ENCODE data around the gene KDM4B. TPM values are rescaled to one million over a fixed set of nuclear protein-coding genes. Genes with fewer than 3 reads are reported as not detected.

KDM4B gene
- total and polyA plus RNA-seq, 2 of the 8 experiments (the other 6 are each of a cell fraction or from before 2014, with no cell fraction given): 12.0 to 31.9 TPM

- CTCF ChIA-PET (ENCODE audit: partially characterized antibody): interaction anchor here (0.8 to 1.4 kb wide), 3 partner anchors 15 to 142 kb away, joined by 4 to 5 read pairs (median 5); no protein-coding TSS in a partner anchor
- Histone ChIP-seq H3K4me1 (replicated peaks in 1 of 4; ENCODE audit: control insufficient read depth in 3 of 4, insufficient read depth in 4 of 4, low read length in 3 of 4) (no peaks in the 10 kb centered on the region), H4K5ac (ENCODE audit: insufficient read length, low read depth, low read length) (no peak overlapping the region), H2AFZ (ENCODE audit: low read length) (no peak overlapping the region), H3K36me3 (ENCODE audit: control insufficient read depth in 2 of 4, insufficient read depth in 4 of 4, low read length in 3 of 4) (peaks cover 9 to 51% (median 39%) of the 10 kb centered on the region in 4 experiments), H3K4ac (replicated peaks; ENCODE audit: insufficient read length, low read depth, low read length) (no peak overlapping the region), H2BK20ac (ENCODE audit: low read length) (no peak overlapping the region), H3K23me2 (ENCODE audit: low read depth, low read length) (no peaks in the 10 kb centered on the region), H2AK5ac (ENCODE audit: low read depth, low read length) (no peak overlapping the region), H3K23ac (ENCODE audit: insufficient read length) (no peak overlapping the region), H4K91ac (replicated peaks; ENCODE audit: insufficient read length, low read length) (no peak overlapping the region), H3K79me1 (ENCODE audit: low read depth, low read length) (no peaks in the 10 kb centered on the region), H2BK15ac (ENCODE audit: low read length) (no peak overlapping the region), H3K79me2 (ENCODE audit: control insufficient read depth in 1 of 2, insufficient read depth in 2 of 2, low read length in 2 of 2) (no peaks in the 10 kb centered on the region), H2BK12ac (ENCODE audit: low read depth, low read length) (no peak overlapping the region), H3K4me3 (ENCODE audit: extremely low read depth in 1 of 4, insufficient read depth in 2 of 4, low read depth in 3 of 4, low read length in 4 of 4) (no peak overlapping the region), H2BK120ac (replicated peaks; ENCODE audit: low read depth, low read length) (no peak overlapping the region), H3K18ac (ENCODE audit: extremely low read depth, low read length) (no peak overlapping the region), H2BK5ac (ENCODE audit: low read depth, low read length) (0 out of 2 replicates have a peak overlapping the region, but pooled peaks have one; percentile 35), H4K8ac (ENCODE audit: extremely low read depth, insufficient read depth, low read length) (0 out of 2 replicates have a peak overlapping the region, but pooled peaks have one; percentile 25), H4K20me1 (replicated peaks in 1 of 2; ENCODE audit: control insufficient read depth in 1 of 2, insufficient read depth in 2 of 2, low read length in 2 of 2) (peaks cover 0 to 7% of the 10 kb centered on the region in 2 experiments), H3K14ac (ENCODE audit: insufficient read length) (no peak overlapping the region), H3K4me2 (ENCODE audit: insufficient read depth in 1 of 2, low read depth in 2 of 2, low read length in 2 of 2) (no peak overlapping the region), H3K56ac (replicated peaks; ENCODE audit: insufficient read length, low read depth, low read length) (no peak overlapping the region), H3K27ac (ENCODE audit: low read depth, low read length) (no peak overlapping the region), H3K9ac (replicated peaks in 1 of 4; ENCODE audit: extremely low read depth in 1 of 4, low read depth in 3 of 4, low read length in 3 of 4) (no peak overlapping the region), H3K27me3 (replicated peaks in 1 of 4; ENCODE audit: control insufficient read depth in 3 of 4, extremely low read depth in 1 of 4, insufficient read depth in 3 of 4, low read length in 3 of 4) (no peaks in the 10 kb centered on the region), H3K9me3 (ENCODE audit: insufficient read depth in 2 of 2, low read depth in 1 of 2, low read length in 1 of 2) (no peaks in the 10 kb centered on the region)
- TF ChIP-seq JUND (IDR thresholded peaks at IDR 0.05; ENCODE audit: low read length) (no peak), CHD1 (IDR thresholded peaks at IDR 0.05; ENCODE audit: low read depth, low read length) (no peak), RFX5 (IDR thresholded peaks at IDR 0.05; ENCODE audit: borderline replicate concordance, low read depth, low read length) (no peak)
- FAIRE-seq (no peak), DNase-seq (ENCODE audit: low read depth in 1 of 2, low spot score in 2 of 2) (no peak)
- 89% methylated on average over 10 of the region's 10 CpGs; no CpG with 5 or more reads in 1 of the 2 experiments for WGBS, 2 experiments (ENCODE audit: extremely low coverage in 1 of 2, insufficient coverage in 1 of 2, insufficient read length in 1 of 2, insufficient replicate concordance in 2 of 2, low coverage in 1 of 2, low lambda C conversion rate in 2 of 2, missing lambda C conversion rate in 1 of 2)
- POLR2A ChIA-PET (ENCODE audit: partially characterized antibody): no interaction called here
Observed at GRCh38 chr19:4955274-4955673, 13.6 kb upstream of the KDM4B start.
